ENCODE data around the gene EIPR1.

DNA sequence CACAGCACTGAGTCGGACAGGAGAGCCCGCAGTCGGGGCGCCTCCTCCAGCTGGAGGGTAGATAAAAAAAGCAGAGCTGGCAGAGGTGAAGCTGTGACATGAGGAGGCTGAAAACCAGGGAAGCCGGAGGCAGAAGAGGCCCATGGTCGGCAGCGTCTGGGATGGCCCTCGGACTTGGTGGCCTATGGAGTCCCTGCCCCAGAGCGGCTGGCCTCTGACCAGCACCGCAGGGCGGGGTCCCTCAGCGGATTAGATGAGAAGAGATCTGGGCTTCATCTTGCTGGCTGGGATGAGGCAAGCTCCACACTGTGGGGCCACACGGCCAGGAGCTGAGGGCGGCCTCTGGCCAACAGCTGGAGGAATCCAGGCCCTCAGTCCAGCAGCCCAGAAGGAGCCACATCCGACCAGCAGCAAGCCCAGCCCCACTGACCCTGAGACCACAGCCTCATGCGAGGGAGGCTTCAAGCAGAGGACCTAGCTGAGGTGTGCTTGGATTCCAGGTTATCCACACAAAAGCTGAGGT, 174.1 kb downstream of the EIPR1 start:
- TF ChIP-seq, protein P1, sequence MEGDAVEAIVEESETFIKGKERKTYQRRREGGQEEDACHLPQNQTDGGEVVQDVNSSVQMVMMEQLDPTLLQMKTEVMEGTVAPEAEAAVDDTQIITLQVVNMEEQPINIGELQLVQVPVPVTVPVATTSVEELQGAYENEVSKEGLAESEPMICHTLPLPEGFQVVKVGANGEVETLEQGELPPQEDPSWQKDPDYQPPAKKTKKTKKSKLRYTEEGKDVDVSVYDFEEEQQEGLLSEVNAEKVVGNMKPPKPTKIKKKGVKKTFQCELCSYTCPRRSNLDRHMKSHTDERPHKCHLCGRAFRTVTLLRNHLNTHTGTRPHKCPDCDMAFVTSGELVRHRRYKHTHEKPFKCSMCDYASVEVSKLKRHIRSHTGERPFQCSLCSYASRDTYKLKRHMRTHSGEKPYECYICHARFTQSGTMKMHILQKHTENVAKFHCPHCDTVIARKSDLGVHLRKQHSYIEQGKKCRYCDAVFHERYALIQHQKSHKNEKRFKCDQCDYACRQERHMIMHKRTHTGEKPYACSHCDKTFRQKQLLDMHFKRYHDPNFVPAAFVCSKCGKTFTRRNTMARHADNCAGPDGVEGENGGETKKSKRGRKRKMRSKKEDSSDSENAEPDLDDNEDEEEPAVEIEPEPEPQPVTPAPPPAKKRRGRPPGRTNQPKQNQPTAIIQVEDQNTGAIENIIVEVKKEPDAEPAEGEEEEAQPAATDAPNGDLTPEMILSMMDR (IDR thresholded peaks at IDR 0.05): no peak
- no peak for TF ChIP-seq POLR2A (IDR thresholded peaks at IDR 0.05)
